ENCODE measurements around the gene MBOAT2. TPM values are rescaled to one million over a fixed set of nuclear protein-coding genes. Genes with fewer than 3 reads are reported as not detected.
A peak's percentile ranks its signal among the peaks of the same experiment; 100 is the strongest.

MBOAT2 gene
- total RNA-seq, 1 donor from 2014 or later: 8.0 TPM

DNA sequence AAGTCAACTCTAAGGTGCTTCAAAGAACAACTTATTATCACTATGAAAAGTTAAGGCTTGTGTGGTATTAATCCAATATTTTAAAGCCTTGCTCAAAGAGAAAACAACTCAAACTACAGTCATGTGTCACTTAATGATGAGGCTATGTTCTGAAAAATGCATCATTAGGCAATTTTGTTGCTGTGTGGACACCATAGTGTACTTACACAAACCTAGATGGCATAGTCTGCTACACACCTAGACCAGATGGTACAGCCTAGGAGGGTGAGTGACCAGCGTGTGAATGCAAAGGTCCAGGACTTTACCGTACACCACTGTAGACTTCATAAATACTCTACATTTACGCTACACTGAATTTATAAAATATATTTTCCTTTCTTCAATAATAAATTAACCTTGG is 3.0 kb downstream of the MBOAT2 start:
- Histone ChIP-seq H3K36me3 (no peaks in the 10 kb centered on the region), H3K27me3 (no peaks in the 10 kb centered on the region), H3K4me1 (peaks cover 0 to 18% of the 10 kb centered on the region in 2 donors), H3K27ac (no peak overlapping the region), H3K9me3 (no peaks in the 10 kb centered on the region), H3K4me3 (no peak overlapping the region)
- DNase-seq (ENCODE audit: low spot score in 2 of 2): no peak
- TF ChIP-seq, protein P1, sequence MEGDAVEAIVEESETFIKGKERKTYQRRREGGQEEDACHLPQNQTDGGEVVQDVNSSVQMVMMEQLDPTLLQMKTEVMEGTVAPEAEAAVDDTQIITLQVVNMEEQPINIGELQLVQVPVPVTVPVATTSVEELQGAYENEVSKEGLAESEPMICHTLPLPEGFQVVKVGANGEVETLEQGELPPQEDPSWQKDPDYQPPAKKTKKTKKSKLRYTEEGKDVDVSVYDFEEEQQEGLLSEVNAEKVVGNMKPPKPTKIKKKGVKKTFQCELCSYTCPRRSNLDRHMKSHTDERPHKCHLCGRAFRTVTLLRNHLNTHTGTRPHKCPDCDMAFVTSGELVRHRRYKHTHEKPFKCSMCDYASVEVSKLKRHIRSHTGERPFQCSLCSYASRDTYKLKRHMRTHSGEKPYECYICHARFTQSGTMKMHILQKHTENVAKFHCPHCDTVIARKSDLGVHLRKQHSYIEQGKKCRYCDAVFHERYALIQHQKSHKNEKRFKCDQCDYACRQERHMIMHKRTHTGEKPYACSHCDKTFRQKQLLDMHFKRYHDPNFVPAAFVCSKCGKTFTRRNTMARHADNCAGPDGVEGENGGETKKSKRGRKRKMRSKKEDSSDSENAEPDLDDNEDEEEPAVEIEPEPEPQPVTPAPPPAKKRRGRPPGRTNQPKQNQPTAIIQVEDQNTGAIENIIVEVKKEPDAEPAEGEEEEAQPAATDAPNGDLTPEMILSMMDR (IDR thresholded peaks at IDR 0.05): no peak
- intact Hi-C loops (cut with DNase I): loop anchor here (5.0 to 10.0 kb wide), 4 partner anchors 142 to 424 kb away; partner anchors contain the start of genes CPSF3, ITGB1BP1 and KIDINS220

DNA sequence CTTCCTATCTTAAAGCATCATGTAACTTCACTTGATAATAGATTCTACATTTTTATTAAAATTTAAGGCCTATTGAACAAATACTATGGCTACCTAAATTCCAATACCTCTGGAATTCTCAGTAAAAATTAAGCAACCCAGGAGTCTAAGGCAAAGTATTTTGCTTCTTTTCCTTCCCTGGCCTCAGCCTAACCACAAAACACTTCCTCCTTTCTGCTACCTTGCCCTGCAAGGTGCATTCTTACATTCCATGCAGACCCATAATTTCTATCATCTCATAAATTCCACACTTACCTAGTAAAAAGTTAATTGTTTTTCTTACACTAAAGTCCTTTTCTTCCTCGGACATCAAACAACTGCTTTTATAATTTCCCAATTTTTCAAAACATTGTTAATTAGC is 3.7 kb downstream of the MBOAT2 start:
- TF ChIP-seq, protein P1 (IDR thresholded peaks at IDR 0.05): no peak
- peaks cover 0 to 18% of the 10 kb centered on the region in 2 donors for H3K4me1 ChIP-seq
- no peaks in the 10 kb centered on the region for H3K27me3 ChIP-seq
- intact Hi-C loops (cut with DNase I): loop anchor here (5.0 to 10.0 kb wide), 4 partner anchors 143 to 425 kb away; partner anchors contain the start of genes CPSF3, ITGB1BP1 and KIDINS220
- H3K9me3 ChIP-seq: no peaks in the 10 kb centered on the region
- no peak for DNase-seq (ENCODE audit: low spot score in 2 of 2)
- no peaks in the 10 kb centered on the region for H3K36me3 ChIP-seq
- no peak overlapping the region for H3K4me3 ChIP-seq
- H3K27ac ChIP-seq: no peak overlapping the region

DNA sequence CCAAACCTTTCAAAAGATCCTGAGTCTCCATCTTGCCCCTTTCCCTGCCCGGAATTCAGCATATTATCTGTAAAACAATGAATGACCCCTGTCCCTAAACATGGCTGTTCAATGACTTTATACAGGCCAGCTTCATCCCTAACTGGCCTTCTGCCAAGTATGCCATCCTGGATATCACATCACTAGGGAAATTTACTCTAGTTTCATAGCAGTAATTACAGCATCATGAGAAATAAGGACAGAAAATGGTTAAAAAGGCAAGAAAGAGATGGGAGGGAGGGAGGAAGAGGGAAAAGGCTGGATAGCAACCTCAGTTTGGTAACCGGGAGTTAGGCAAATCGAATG is 4.4 kb downstream of the MBOAT2 start:
- Histone ChIP-seq H3K9me3 (no peaks in the 10 kb centered on the region), H3K27me3 (no peaks in the 10 kb centered on the region), H3K27ac (no peak overlapping the region), H3K36me3 (no peaks in the 10 kb centered on the region), H3K4me1 (peaks cover 0 to 15% of the 10 kb centered on the region in 2 donors), H3K4me3 (no peak overlapping the region)
- TF ChIP-seq, protein P1 (IDR thresholded peaks at IDR 0.05): no peak
- DNase-seq (ENCODE audit: low spot score in 2 of 2): no peak
- intact Hi-C loops (cut with DNase I): no loop called here

DNA sequence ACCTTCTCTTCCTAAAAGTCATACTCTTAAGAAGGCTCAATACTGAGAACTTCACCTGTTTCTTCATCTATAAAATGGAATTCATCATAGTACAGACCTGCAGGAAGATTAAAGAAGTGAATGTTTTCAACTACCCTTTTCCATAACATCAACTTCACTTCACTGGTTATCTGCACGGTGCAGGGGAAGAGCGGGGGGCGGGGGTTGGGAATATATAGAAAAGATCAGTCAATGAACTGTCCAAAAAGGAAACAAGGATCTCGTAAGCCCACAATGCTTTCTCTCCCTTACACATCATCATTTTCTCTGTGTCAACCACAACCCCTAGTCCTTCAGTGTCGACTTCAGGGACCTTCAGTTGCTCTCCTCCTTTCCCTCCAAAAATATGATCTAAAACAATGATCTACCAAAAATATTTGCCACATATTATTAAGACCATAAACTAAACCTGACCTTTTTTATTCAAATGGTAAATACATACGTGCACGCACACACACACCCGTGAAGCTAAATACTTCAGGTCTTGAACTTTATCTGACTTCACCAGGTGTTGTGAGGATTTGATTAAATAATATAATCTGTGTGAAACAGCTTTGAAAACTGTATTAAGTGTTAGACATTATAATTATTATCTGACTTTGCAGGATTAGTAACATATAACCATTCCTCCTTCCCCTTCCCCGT is 4.9 kb downstream of the MBOAT2 start:
- no peaks in the 10 kb centered on the region for H3K36me3 ChIP-seq
- H3K27ac ChIP-seq: no peak overlapping the region
- TF ChIP-seq, protein P1 (IDR thresholded peaks at IDR 0.05): no peak
- H3K27me3 ChIP-seq: no peaks in the 10 kb centered on the region
- no peaks in the 10 kb centered on the region for H3K9me3 ChIP-seq
- no peak for DNase-seq (ENCODE audit: low spot score in 2 of 2)
- intact Hi-C loops (cut with DNase I): no loop called here
- peaks cover 0 to 15% of the 10 kb centered on the region in 2 donors for H3K4me1 ChIP-seq
- H3K4me3 ChIP-seq: no peak overlapping the region

DNA sequence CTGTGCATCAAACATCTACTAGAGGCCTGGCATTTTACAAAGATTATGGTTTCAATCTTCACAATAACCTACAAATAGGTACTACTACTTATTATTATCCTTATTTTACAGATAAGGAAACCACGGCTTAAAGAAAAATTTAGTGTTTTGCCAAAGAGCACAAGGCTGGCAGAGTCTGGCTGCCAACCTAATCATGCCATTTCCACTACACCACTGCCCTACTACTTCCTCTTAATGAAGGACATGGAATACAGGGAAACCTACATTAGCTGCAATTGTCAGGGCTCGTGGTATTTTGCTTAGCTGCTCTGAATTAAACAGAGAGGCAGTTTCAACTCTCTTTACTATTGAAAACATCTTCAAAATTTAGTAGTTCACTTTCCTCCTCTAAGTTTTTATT is 5.9 kb downstream of the MBOAT2 start:
- Histone ChIP-seq H3K4me3 (no peak overlapping the region), H3K27me3 (no peaks in the 10 kb centered on the region), H3K4me1 (peaks cover 0 to 12% of the 10 kb centered on the region in 2 donors), H3K27ac (peak overlapping the region in 1 of 2 donors; percentile 4), H3K9me3 (no peaks in the 10 kb centered on the region), H3K36me3 (no peaks in the 10 kb centered on the region)
- TF ChIP-seq, protein P1 (IDR thresholded peaks at IDR 0.05): no peak
- no peak for DNase-seq (ENCODE audit: low spot score in 2 of 2)
- intact Hi-C loops (cut with DNase I): no loop called here

All from ascending aorta (tissue), 2 donors.